HG02938 (cell line): ENCODE data around the gene FRMD8.
A peak's percentile ranks its signal among the peaks of the same experiment; 100 is the strongest.

Source experiments
- ATAC-seq: cut with Tn5 transposase; IDR thresholded peaks from one replicate; pipeline ENCODE4 v1.9.1; 2021; ENCODE audit warnings: mild to moderate bottlenecking, moderate library complexity; ENCODE audit not compliant: unreplicated experiment

The FRMD8 gene

DNA sequence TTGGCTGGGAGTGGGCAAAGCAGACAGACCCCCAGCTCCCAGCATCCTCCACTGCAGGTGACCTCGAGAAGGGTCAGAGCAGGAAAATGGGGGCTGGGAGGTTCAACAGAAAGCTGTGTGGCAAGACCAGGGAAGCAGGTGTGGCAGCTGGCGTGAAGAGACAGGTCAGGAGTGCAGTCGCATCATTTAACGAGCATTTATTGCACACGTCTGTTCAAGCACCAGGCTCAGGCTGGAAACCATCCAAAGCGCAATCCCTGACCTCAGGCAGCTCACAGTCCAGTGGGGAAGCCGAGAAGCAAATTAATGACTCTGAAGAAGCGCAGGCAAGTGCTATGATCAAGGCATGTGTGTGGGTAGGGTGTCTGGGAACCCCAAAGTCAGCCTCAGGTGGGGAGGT is 11.4 kb upstream of the FRMD8 start:
- no peak for ATAC-seq

DNA sequence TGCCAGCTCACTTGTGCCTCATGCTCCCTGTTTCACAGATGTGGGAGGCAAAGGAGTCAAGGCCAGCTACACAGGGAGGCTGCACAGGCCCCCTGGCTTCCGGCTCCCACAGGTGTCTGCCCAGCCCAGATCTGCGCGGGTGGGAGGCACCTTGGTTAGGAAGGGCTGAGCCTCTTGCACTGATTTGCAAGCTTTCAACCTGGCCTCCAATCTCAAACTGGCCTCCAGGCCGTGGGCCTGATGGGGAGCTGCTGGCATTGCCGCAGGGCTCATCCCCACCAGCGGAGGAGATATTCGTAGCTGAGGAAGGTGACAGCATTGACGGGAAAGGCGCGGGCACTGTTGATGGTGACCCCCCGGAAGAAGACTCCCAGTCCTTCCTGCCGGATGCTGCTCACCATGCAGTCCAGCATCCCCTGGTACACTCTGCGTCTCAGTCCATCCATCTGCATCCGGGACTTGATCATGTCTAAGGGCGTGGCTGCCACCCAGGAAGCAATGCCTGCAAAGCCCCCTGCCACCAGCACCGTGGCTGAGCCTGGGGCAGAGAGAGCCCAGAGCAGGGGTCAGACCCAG is 10.2 kb upstream of the FRMD8 start:
- ATAC-seq = no peak

DNA sequence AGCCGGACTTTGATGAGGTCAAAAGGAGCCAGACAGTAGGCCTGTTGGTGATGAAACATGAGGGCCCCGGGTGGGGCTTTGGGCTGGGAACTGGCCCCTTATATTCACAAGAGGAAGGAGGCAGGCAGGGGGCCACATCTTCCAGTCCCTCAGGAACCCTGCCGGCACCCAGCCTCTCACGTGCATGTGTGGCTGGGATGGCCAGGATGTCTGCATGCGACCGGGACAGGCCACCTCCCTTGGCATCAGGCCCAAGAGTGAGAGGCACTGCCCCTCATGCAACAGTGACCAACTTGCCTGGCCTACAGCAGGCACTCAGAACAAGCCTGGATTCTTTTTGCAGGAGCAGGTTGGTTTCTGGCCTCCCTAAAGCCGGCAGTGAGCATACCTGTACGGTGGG is 9.4 kb upstream of the FRMD8 start:
- ATAC-seq = no peak

DNA sequence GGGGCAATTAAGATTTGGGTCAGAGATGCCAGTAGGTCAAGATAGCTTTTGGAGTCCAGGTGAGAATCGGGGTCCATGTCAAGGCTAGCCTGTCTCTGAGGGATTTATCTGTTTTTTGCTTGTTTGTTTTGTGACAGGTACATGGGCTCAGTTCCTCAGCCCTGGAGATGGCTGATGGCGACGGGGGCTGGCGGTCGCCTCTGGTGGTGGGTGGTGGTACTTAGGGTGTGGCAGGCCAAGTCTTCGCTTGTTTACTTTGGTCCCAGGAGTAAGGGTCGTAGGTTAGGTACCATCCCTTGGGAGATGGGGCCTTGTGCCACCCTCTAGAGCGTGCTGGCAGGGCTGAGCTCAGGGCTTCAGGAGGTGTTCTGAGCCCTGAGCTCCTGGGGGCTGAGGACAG is 8.7 kb upstream of the FRMD8 start:
- no peak for ATAC-seq

DNA sequence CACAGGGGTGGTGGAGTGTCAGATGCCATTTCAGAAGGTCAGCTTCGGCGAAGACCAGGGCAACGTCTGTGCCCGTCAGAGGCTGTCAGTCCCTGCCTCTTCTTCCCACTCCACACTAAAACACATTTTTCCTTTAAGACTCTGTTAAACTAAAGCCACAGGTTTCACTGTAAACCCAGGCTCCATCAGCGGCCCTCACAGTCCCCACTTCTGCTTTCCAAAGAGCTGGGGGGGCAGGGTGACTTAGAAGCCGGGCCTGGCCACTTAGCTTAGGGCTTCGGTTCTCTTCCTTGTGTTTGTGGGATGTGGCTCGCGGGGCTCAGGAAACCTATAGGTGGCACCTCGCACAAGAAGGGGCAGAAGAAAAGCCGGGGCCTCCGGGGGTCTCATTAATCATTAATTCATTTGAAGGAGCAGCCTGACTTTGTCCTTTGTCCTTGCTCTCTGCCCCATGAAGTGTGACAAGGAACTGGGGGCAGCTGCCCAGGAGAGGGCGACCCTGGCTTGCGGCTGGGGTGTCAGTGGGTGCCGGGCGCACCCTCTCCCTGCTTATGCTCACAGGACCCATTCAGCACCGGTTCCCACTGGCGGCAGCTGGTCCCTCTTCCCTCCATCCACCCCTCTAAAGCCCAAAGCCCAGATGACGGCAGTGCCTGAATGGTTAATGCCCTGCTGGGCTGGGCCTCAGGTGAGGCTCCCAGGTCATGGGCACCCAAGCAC is 8.1 kb upstream of the FRMD8 start:
- no peak for ATAC-seq

DNA sequence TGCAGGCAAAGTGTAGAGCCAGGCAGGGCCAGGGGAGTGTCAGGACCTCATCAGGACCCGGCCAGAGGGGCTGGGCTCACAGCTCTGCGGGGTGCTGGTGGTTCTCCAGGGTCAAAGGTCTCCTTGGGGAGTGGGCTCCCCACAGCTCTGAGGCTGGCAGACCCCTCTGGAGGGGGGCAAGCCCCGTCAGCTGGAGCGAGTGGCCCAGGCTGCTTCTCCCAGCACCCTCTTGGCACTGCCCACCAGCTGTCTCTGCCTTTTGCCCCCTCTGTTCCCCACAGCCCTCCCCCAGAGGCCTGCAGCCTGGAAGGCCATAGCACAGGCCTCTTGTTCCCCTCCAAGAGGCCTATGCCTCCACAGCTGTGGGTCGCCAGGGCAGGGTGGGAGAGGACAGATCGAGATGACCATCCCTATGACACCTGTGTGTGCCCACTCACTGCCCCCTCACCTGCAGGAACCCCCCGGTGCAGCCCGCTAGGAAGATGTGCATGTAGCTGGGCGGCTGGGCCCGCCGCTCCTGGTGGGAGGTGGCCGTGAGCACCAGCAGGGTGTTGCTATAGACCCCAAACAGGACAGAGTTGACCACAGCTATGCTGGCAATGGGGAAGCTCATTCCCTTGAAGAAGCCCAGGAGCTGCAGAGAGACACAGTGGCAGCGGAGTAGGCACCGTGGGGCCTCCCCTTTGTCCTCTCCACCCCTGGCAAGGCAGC is 7.4 kb upstream of the FRMD8 start:
- ATAC-seq = no peak

DNA sequence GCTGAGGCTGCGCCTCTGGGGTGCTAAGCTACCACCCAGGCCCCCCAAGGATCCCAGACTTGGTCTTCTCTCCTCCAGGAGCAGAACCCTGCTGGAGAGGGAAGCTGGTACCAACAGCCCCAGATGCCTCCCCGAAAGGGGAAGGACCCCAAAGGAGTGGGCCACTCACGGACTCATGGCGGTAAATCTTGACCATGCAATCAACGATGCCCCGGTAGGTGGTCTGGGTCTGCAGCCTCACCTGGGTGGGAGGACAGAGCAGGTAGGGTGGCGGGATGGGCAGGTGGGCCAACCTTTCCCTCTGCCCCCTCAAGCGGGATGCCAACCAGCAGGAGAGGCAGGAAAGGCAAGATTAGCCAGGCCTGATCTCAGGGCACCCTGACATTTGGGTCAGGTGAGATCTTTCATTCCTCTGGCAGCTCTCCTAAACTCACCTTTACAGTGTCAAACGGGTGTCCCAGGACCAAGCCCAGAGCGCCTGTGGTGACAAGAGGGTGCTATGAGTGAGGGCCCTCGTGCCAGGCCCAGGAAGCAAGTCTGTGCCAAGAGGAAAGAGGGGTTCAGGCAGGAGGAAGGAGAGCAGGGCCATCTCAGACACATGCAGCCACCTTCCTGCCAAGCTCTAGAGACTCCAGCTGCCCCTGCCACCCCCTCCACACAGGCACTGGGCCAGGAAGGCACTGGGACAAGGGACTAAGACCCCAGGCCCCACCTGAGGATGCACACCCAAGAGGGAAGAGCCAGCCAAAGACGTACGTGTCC is 6.6 kb upstream of the FRMD8 start:
- no peak for ATAC-seq

DNA sequence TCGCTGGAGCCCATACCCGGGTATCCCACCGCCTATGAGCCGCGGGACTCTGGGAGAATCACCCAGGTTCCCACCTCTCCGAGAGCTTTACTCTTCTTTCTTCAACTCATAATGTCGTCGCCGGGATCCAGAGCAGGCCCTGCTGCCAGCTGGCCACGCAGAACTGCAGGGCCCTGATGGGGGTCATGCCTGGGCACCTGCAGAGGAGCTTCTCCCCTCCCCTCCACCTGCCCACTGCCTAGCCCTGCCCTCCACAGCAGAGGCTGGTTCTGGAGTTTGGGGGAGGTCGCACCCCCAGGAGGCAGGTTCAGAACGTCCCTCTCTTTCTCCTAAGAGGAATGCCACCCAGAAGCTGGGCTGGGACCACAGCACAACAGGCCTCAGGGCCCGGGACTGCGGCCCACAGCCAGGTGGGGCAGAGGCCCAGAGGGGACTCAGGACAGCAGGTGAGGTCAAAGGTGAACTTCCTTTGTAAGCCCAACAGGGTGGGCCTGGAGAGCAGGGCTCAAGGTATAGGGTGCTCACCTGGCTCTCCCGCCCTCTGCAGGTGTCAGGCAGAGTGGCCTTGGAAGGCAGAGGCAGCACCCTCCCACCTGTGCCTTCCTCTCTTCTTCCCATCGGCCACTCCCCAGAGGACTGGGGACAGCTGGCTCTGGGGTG is 5.8 kb upstream of the FRMD8 start:
- ATAC-seq = no peak

DNA sequence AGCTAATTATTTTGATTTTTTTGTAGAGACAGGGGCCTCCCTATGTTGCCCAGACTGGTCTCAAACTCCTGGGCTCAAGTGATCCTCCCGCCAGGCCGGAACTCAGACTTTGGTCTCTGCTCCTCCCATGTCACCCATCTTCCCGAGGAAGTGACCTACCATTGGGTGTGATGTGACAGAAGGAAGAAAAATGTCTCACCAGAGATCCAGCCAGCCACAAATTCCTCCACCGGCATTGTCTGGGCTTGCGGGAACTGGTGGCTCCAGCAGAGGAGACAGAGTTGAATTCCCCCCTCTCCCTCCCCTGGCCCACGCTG is 4.8 kb upstream of the FRMD8 start:
- peak; percentile 2 for ATAC-seq

DNA sequence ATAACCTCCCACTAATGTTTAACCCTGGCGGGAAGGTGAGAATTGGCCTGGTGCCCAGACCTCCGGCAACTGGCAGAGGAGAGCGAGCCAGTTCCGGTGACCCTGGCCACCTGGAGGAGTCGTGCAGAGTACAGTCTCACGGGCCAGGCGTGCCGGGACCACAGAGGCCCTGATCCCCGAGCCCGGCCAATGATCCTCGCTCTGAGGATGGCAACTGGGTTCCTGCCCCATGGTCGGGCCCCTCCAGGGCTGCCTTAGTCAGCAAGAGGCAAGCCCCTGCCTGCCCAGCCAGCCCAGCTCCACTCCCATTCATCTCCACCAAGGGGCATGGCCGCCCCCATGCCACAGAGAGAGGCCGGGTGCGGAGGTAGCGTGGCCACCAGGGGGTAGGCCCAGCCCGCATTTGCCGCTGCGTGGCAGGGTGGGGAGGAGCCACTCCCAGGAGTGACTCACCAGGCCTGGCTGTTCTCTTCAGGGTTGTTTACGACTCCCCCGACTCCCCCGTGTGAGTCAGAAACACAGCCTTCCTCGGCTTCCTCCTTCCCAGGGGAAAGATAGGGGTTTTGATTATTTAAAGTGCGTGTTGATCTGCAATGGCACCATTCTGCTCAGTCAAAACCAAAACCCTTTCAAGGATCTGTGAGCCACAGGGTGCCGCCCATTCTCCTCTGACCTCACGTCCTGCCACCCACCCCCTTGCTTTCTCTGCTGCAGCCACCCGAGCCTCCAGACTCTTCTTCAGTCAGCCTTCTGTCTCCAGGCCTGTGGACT is 4.2 kb upstream of the FRMD8 start, which contains the start of gene SLC25A45:
SLC25A45 (minus strand) TSS at position 614 of the 771 bp plus-strand sequence. CDS start 695 bp downstream, outside the sequence.
- peak; percentile 46 for ATAC-seq

DNA sequence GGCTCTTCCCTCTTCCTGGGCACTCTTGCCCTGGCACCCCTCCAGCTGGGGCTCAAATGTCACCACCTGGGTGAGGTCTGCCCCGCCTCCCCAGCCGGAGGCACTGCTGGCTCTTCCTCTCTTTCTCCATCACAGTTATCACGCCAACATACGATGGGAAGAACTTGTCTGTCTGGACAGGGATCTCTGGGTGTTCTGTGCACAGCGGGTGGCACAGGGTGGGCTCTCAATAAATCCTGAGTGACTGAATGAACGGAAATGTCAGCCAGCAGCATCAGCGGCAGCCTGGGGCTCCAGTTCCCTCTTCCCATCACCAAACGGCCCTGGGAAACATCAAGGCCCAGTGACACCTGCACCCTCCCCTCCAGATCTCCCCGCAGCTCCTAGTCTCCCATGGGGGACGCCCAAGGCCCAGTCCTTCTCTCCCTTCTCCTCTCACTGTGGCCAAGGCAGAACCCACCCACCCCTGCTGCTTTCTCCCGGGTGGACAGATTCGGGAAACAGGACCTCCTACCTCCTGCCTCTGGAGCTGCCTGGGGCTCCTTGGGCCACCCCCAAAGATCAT is 3.6 kb upstream of the FRMD8 start:
- no peak for ATAC-seq

DNA sequence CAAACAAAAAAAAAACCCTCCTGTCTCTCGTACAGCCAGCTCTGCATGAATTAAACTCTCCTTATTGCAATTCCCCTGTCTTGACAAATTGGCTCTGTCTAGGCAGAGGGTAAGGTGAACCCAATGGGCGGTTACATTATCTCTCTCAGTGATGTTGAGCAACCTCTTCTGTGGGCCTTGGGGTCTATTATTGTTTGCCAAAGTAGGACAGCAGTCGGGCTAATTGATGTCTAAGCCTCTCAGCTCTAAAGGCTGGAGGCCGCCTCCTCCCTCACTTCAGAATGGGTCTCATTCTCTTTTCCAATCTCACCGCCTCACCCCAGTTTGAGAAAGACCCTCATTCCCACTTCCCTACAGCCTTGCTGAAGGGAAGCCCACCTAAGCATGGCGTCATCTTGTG is 2.7 kb upstream of the FRMD8 start:
- ATAC-seq = no peak

DNA sequence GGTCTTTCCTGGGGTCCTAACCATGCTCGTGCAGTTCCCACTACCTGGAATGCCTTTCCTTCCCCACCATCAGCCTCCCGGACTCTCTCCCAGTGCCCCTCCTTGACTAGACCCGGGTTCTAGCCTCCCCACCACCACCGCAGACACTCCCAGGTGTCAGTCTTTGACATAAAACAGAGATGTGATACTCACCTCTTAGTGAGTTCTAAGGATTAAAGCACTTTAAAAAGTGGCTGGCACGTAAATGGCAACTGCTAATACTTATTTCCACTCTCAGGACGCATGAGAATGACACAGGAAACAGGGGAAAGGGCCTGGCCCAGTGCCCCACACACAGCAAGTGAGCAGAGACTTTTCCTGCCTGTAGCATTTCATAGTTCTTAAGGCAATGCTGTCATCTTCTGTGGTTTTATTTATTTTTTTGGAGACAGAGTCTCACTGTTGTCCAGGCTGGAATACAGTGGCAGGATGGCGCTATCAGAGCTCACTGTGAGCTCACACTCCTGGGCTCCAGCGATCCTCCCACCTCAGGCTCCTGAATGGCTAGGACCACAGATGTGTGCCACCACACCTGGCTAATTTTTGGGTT is 2.0 kb upstream of the FRMD8 start:
- no peak for ATAC-seq

DNA sequence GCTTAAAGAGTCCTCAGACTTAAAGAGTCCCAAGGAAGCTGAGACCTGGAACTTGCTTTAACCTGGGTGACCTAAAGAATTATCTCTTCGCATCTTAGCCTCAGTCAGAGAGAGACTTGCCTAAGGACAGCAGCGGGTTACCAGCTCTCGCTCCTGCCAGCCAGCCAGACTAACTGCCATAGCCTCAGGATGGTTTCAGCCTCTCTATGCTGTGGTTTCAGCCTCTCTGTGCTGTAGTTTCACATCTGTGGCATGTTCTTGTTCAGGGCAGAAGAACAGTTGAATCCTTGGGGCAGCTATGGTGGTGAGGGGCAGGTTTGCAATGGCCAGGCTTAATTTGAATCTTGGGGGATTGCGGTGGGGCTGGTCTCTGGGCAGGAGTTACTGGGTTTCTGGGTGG is 2.3 kb downstream of the FRMD8 start:
- ATAC-seq = no peak

DNA sequence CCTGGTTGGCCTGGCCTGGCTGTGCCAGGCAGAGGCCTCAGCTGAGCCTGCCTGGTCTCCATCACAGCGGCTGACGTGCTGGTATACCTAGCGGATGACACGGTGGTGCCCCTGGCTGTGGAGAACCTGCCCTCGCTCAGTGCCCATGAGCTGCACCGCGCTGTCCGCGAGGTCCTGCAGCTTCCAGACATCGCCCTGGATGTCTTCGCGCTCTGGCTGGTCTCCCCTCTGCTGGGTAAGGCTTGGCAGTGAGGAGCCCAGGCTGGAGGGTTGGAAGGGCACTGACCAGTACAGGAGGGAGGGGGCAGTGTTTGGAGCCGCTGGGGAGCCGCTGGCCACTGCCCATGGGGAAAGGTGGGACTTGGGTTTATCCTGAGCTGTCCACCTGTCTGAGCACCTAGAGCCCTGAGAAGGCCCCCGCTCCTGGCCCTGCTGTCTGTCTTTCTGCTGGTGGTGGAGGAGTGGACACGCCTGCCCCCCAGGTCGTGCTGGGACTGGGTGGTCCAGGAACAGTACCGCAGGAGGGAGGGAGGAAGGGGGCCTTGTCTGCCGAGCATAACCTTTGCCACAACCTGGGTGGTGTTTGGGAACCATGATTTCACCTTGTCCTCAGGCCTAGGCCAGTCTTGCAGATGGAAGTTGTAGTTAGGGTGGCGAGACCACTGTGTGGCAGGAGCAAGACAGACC is 3.0 kb downstream of the FRMD8 start:
- ATAC-seq = no peak

DNA sequence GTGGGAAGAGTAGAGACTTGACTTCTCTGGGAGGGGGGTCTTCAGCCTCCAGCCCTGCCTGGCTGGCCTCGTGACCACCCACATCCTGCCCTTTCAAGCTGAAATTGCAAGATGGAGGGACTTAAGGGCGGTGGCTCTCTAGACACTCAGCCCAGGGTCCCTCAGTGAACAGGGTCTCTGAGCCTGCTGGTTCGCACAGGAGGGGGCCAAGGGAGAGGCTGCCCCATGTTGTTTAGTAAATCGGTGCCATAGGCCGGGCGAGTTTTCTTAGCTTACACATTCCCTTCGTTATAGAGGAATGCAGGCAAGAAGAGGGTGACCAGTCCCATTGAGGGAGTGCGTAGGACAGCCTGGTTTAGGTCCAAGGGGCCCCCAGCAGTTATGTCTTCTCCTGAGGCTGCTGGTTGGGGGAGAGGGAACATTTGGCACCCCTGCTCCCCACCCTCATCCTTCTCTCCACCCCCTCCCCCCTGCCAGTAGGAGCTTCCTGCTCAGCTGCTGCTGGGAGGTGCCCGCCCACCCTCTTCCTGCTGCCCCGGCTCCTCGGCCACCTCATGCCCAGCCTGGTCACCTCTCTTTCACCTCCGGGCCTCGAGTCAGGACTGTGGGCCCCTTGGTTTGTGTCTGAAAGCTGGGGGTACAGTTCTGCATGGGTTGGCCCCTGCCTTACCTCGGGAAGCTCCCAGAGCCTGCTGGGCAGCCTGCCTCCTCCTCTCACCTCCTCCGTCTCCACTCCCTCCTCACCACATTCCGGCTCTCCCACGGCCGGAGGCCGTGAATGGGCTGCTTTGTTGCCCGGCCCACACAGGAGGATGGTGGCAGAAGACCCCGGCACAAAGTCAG is 3.9 kb downstream of the FRMD8 start:
- no peak for ATAC-seq

DNA sequence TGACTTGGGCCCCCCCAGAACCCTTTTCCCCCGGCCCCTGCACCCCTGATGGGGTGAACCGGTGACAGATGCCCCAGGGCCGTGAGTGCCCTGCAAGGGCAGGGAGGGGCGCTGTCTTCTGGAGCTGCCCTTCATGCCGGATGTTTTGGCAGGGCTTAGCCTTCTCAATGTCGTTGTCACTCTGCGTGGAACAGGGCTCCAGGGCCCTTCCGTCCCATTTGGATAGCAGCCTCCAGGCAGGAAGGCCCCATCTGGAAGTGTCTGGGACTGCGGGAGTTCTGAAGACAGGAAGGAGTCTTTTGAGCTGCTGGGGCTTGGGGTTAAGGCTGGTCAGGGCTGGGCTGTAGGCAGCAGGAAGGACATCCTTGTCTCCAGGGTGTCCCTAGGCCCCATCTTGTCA is 4.6 kb downstream of the FRMD8 start:
- ATAC-seq = no peak

DNA sequence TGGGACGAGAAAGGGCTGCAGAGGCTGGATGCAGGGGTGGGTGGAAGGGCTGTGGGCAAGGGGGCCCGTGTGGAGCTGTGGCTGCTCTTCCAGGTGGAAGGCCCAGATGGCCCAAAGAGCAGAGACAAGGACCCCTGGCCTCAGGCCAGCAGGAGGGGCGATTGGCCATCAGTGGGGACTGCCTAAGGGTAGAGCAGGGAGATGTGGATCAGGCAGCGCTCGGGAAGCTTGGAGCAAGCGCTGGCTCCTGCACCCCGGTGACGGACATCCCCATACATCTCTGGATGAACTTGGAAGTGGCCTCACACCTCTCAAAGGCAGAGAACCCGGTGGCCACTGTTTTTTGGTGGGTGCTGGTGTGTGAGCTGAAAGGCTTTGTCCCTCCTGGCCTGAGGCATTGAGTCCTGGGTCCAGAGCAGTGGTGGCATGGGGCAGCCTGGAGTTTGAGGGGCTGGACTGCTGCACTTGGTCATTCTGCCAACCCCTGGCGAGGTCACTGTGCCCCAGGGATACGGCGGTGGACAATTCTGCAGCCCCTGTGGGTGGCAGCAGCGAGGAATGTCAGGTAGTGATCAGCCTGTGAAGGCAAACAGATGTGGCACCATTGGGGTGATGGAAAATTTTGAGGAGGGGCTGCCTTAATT is 5.9 kb downstream of the FRMD8 start:
- no peak for ATAC-seq
